Liver (tissue), 3 donors: ENCODE measurements around the gene RTN3.

Experiments
- EGR1 ChIP-seq, 2 donors: IDR thresholded peaks; 2 replicates each; pipeline ENCODE4 v1.6.1; 2016 to 2018; ENCODE audit warnings: antibody characterized with exemption in 2 of 2, low read depth in 2 of 2
- FOXA1 ChIP-seq: IDR thresholded peaks from 2 replicates; pipeline ENCODE4 v1.6.1; 2016; ENCODE audit warnings: antibody characterized with exemption
- GABPA ChIP-seq, 2 donors: IDR thresholded peaks in 1 of 2; conservative IDR thresholded peaks in 1 of 2; 2 replicates each; pipeline ENCODE4 v1.6.1; 2016; ENCODE audit warnings: antibody characterized with exemption in 2 of 2, mild to moderate bottlenecking in 1 of 2, moderate library complexity in 1 of 2
- HNF4A ChIP-seq, 2 donors: conservative IDR thresholded peaks; 2 replicates each; pipeline ENCODE4 v1.6.1; 2016; ENCODE audit warnings: antibody characterized with exemption in 2 of 2, mild to moderate bottlenecking in 2 of 2
- NR2F2 ChIP-seq: IDR thresholded peaks from 2 replicates; pipeline ENCODE4 v1.6.1; 2016; ENCODE audit warnings: antibody characterized with exemption
- RAD21 ChIP-seq, 2 donors: IDR thresholded peaks; 2 replicates each; pipeline ENCODE4 v1.6.1; 2016; ENCODE audit warnings: antibody characterized with exemption in 2 of 2, mild to moderate bottlenecking in 2 of 2
- RXRA ChIP-seq, 2 donors: IDR thresholded peaks; 2 replicates each; pipeline ENCODE4 v1.6.1; 2017 to 2018; ENCODE audit warnings: antibody characterized with exemption in 2 of 2, mild to moderate bottlenecking in 1 of 2
- TAF1 ChIP-seq: conservative IDR thresholded peaks from 2 replicates; pipeline ENCODE4 v1.6.1; 2016; ENCODE audit warnings: antibody characterized with exemption, mild to moderate bottlenecking
- YY1 ChIP-seq: IDR thresholded peaks from 2 replicates; pipeline ENCODE4 v1.6.1; 2016; ENCODE audit warnings: antibody characterized with exemption, mild to moderate bottlenecking
- TF ChIP-seq, protein P1 (sequence below): IDR thresholded peaks from 2 replicates; pipeline ENCODE4 v1.6.1; 2016; ENCODE audit warnings: antibody characterized with exemption, mild to moderate bottlenecking
- TF ChIP-seq, protein P2 (sequence below): fragments of 150-350 bp; IDR thresholded peaks from 2 replicates; pipeline ENCODE4 v1.5.1; 2017; ENCODE audit warnings: improper control_type of control experiment, low read depth, low read length; ENCODE audit not compliant: missing input control
- TF ChIP-seq, protein P3 (sequence below): IDR thresholded peaks from 2 replicates; pipeline ENCODE4 v1.6.1; 2016; ENCODE audit warnings: antibody characterized with exemption
- TF ChIP-seq, protein P4 (sequence below): IDR thresholded peaks from 2 replicates; pipeline ENCODE4 v1.6.1; 2016; ENCODE audit warnings: antibody characterized with exemption
- donor health status: healthy.
- donor health status: healthy.

DNA sequence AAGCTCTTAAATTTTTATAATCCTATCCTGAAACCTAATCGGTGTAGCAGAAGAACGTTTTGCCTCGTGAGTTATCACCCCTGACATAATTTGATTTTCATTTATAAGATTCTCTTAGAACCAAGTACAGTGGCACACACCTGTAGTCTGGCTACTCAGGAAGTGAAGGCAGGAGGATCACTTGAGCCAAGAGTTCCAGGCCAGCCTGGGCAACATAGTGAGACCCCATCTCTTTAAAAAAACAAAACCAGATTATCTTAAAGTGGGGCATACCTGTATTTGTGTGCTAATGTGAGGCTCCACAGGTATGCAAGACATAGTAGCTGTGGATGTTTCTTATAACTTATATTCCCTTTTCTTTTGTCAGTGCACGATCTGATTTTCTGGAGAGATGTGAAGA, 68.3 kb downstream of the RTN3 start:
- TF ChIP-seq, protein P1, sequence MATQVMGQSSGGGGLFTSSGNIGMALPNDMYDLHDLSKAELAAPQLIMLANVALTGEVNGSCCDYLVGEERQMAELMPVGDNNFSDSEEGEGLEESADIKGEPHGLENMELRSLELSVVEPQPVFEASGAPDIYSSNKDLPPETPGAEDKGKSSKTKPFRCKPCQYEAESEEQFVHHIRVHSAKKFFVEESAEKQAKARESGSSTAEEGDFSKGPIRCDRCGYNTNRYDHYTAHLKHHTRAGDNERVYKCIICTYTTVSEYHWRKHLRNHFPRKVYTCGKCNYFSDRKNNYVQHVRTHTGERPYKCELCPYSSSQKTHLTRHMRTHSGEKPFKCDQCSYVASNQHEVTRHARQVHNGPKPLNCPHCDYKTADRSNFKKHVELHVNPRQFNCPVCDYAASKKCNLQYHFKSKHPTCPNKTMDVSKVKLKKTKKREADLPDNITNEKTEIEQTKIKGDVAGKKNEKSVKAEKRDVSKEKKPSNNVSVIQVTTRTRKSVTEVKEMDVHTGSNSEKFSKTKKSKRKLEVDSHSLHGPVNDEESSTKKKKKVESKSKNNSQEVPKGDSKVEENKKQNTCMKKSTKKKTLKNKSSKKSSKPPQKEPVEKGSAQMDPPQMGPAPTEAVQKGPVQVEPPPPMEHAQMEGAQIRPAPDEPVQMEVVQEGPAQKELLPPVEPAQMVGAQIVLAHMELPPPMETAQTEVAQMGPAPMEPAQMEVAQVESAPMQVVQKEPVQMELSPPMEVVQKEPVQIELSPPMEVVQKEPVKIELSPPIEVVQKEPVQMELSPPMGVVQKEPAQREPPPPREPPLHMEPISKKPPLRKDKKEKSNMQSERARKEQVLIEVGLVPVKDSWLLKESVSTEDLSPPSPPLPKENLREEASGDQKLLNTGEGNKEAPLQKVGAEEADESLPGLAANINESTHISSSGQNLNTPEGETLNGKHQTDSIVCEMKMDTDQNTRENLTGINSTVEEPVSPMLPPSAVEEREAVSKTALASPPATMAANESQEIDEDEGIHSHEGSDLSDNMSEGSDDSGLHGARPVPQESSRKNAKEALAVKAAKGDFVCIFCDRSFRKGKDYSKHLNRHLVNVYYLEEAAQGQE, result no peak
- TF ChIP-seq TAF1 (no peak), YY1 (no peak), RAD21 (IDR thresholded peaks at IDR 0.05) (no peak), NR2F2 (no peak), FOXA1 (no peak), RXRA (IDR thresholded peaks at IDR 0.05) (no peak), HNF4A (conservative IDR thresholded peaks at IDR 0.05) (no peak), EGR1 (IDR thresholded peaks at IDR 0.05; ENCODE audit: low read depth in 2 of 2) (no peak), GABPA (IDR thresholded peaks at IDR 0.05 in 1 of 2, conservative IDR thresholded peaks at IDR 0.05 in 1 of 2) (no peak)
- TF ChIP-seq, protein P2, sequence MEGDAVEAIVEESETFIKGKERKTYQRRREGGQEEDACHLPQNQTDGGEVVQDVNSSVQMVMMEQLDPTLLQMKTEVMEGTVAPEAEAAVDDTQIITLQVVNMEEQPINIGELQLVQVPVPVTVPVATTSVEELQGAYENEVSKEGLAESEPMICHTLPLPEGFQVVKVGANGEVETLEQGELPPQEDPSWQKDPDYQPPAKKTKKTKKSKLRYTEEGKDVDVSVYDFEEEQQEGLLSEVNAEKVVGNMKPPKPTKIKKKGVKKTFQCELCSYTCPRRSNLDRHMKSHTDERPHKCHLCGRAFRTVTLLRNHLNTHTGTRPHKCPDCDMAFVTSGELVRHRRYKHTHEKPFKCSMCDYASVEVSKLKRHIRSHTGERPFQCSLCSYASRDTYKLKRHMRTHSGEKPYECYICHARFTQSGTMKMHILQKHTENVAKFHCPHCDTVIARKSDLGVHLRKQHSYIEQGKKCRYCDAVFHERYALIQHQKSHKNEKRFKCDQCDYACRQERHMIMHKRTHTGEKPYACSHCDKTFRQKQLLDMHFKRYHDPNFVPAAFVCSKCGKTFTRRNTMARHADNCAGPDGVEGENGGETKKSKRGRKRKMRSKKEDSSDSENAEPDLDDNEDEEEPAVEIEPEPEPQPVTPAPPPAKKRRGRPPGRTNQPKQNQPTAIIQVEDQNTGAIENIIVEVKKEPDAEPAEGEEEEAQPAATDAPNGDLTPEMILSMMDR, result no peak
- TF ChIP-seq, protein P3, sequence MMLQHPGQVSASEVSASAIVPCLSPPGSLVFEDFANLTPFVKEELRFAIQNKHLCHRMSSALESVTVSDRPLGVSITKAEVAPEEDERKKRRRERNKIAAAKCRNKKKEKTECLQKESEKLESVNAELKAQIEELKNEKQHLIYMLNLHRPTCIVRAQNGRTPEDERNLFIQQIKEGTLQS, result no peak
- TF ChIP-seq, protein P4, sequence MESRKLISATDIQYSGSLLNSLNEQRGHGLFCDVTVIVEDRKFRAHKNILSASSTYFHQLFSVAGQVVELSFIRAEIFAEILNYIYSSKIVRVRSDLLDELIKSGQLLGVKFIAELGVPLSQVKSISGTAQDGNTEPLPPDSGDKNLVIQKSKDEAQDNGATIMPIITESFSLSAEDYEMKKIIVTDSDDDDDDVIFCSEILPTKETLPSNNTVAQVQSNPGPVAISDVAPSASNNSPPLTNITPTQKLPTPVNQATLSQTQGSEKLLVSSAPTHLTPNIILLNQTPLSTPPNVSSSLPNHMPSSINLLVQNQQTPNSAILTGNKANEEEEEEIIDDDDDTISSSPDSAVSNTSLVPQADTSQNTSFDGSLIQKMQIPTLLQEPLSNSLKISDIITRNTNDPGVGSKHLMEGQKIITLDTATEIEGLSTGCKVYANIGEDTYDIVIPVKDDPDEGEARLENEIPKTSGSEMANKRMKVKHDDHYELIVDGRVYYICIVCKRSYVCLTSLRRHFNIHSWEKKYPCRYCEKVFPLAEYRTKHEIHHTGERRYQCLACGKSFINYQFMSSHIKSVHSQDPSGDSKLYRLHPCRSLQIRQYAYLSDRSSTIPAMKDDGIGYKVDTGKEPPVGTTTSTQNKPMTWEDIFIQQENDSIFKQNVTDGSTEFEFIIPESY, result no peak
